Thymus (tissue), 11 donors: ENCODE data around the gene FCN2. TPM values are rescaled to one million over a fixed set of nuclear protein-coding genes. Genes with fewer than 3 reads are reported as not detected.

Source experiments
- DNase-seq, 9 donors: peaks; one replicate each; pipeline ENCODE4 v3.0.0-alpha.2; 2013; ENCODE audit warnings: low spot score in 9 of 9, low read depth in 6 of 9, missing footprints in 1 of 9
- H3K27ac ChIP-seq, 2 donors: one replicate each; pipeline ENCODE4 v1.5.1; 2013; ENCODE audit warnings: control low read depth in 1 of 2, low read depth in 1 of 2, low read length in 1 of 2, mild to moderate bottlenecking in 1 of 2, moderate library complexity in 1 of 2
- H3K27me3 ChIP-seq, 2 donors: one replicate each; pipeline ENCODE4 v1.5.1; 2013; ENCODE audit warnings: low read length in 1 of 2; ENCODE audit not compliant: control insufficient read depth in 2 of 2, insufficient read depth in 1 of 2
- H3K36me3 ChIP-seq, 2 donors: one replicate each; pipeline ENCODE4 v1.5.1; 2013; ENCODE audit warnings: low read length in 1 of 2, mild to moderate bottlenecking in 1 of 2, moderate library complexity in 1 of 2; ENCODE audit not compliant: control insufficient read depth in 2 of 2, insufficient read depth in 2 of 2
- H3K4me1 ChIP-seq, 2 donors: one replicate each; pipeline ENCODE4 v1.5.1; 2013; ENCODE audit warnings: low read length in 2 of 2; ENCODE audit not compliant: control insufficient read depth in 2 of 2, insufficient read depth in 2 of 2
- H3K4me3 ChIP-seq, 2 donors: one replicate each; pipeline ENCODE4 v1.5.1; 2013; ENCODE audit warnings: low read length in 2 of 2, control low read depth in 1 of 2, mild to moderate bottlenecking in 1 of 2
- H3K9me3 ChIP-seq, 2 donors: one replicate each; pipeline ENCODE4 v1.5.1; 2013; ENCODE audit warnings: low read length in 1 of 2, mild to moderate bottlenecking in 1 of 2; ENCODE audit not compliant: control insufficient read depth in 2 of 2, insufficient read depth in 1 of 2
- WGBS: extraction: QIAGEN DNeasy Blood & Tissue Kit; methylation state at CpG from one replicate; pipeline ENCODE4 v1.1.7; 2013; 5-methylcytosine and 5-hydroxymethylcytosine counted together
- polyA plus RNA-seq: library from polyadenylated mRNA; stranded (reverse); fragments of 200-250 nt; gene quantifications from one replicate; pipeline ENCODE4 v1.2.3, GENCODE V29; 2013
- total RNA-seq: library from RNA; stranded (reverse); fragments of 120-200 nt; gene quantifications from one replicate; pipeline ENCODE4 v1.2.4, GENCODE V29; 2013
- donor health status: healthy.

The FCN2 gene
- total and polyA plus RNA-seq, 2 donors, result 0.52 to 0.75 TPM

DNA sequence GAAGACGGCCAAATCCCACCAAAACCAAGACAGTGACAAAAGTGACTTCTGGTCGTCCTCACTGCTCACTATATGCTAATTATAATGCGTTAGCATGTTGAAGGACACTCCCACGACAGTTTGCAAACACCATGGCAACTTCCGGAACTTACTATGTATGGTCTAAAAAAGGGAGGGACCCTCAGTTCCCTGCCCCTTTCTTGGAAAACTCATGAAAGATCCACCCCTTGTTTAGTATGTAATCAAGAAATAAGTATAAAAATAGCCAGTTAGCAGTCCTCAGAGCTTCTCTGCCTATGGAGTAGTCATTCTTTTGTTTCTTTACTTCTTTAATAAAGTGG, 9.5 kb downstream of the FCN2 start:
- Histone ChIP-seq H3K4me1 (peaks cover 0 to 25% of the 10 kb centered on the region in 2 donors), H3K27me3 (peaks cover 0 to 2% of the 10 kb centered on the region in 2 donors), H3K4me3 (no peak overlapping the region), H3K36me3 (no peaks in the 10 kb centered on the region), H3K27ac (no peak overlapping the region), H3K9me3 (no peaks in the 10 kb centered on the region)
- WGBS, result 53% methylated on average over 5 of the region's 5 CpGs
- DNase-seq, result no peak

DNA sequence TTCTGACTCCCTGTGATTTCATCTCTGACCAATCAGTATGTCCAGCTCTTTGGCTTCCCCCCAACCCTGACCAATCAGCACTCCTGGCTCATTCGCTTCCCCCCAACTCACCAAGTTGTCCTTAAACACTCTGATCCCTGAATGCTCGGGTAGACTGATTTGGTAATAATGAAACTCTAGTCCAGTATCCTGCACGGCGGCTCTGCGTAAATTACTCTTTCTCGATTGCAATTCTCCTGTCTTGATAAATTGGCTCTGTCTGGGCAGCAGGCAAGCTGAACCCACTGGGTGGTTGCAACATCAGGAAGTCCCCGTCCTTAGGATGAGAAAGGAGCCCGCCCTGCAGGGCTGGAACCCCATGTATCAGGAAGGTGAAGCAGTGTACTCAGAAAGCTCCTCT, 10.4 kb downstream of the FCN2 start:
- H3K4me3 ChIP-seq, result no peak overlapping the region
- H3K36me3 ChIP-seq, result no peaks in the 10 kb centered on the region
- H3K27me3 ChIP-seq, result peaks cover 0 to 2% of the 10 kb centered on the region in 2 donors
- H3K27ac ChIP-seq, result no peak overlapping the region
- no peaks in the 10 kb centered on the region for H3K9me3 ChIP-seq
- no peak for DNase-seq
- H3K4me1 ChIP-seq, result peaks cover 0 to 25% of the 10 kb centered on the region in 2 donors
- WGBS, result 91% methylated on average over 8 of the region's 8 CpGs

DNA sequence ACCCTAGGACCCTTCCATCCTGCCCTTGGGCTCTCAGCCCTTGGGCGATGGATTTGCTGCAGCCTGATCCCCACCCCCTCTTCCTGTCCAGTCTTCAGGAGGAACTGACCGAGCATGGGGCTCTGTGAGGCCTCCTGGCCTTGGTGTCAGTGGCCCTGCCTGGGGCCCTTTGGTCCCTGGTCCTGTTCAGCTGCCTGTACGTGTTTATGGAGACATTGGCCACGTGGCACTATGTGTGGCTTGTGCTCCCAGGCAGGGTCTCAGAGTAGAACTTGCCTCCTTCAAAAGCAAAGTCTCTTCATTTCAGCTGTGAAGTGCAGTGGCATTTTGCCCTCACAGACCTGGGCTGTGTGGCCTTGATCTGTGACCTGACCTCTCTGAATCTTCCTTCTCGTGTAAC, 11.1 kb downstream of the FCN2 start:
- Histone ChIP-seq H3K36me3 (no peaks in the 10 kb centered on the region), H3K27me3 (peaks cover 0 to 2% of the 10 kb centered on the region in 2 donors), H3K9me3 (no peaks in the 10 kb centered on the region), H3K27ac (no peak overlapping the region), H3K4me1 (peaks cover 0 to 30% of the 10 kb centered on the region in 2 donors), H3K4me3 (no peak overlapping the region)
- 88% methylated on average over 5 of the region's 5 CpGs for WGBS
- no peak for DNase-seq

DNA sequence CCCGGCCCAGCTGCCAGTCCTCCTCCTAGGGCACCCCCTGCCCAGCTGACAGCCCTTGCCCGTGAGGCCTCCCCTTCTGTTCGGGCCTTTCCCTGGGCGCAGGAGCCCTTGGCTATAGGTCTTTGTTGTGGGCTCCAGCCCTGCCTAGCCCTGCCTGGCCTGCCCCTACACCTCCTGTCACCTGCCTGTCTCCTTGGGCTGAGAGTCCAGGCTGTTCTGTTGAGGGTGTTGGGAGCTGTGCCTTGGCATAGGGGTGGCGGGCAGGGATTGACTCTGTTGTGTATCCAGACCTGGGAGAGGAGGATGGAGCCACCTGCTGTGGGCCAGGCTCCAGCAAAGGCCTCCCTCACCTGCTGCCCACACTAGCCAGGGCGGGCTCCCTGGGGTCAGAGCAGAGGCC, 11.6 kb downstream of the FCN2 start:
- 81% methylated on average over 6 of the region's 6 CpGs for WGBS
- no peak for DNase-seq

DNA sequence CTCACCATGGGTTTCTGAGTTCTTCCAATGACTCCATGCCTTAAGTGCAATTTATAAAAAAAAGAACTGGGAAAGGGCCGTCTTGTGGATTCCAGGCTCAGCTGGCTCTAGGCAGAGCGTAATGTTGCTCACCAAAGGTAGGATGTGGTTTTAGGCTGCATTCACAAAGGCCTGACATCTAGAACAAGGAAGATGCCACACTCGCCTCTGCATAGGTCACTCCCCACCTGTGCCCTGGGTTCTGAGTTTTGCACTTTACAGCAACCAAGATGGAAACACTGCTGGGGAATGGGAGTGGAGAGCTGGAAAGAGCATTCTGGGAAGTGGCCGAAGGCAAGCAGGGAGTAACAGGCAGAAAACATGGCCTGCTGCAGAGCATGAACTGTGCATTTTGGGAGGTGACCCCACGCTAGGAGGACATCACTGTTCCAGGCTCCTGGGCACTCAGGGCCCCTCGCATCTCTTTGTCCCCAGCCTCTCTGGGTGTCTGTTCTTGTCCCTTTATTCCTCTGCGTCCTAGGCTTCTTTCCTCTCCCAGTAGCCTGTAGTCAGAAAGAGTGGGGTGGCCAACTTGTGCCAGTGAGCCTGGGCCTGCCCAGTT, 12.3 kb downstream of the FCN2 start:
- Histone ChIP-seq H3K27ac (no peak overlapping the region), H3K36me3 (no peaks in the 10 kb centered on the region), H3K4me1 (peaks cover 0 to 28% of the 10 kb centered on the region in 2 donors), H3K27me3 (no peaks in the 10 kb centered on the region), H3K9me3 (no peaks in the 10 kb centered on the region), H3K4me3 (no peak overlapping the region)
- no peak for DNase-seq
- 68% methylated on average over 7 of the region's 7 CpGs for WGBS

More for the DNA sequence above, 11.6 kb downstream of the FCN2 start:
- H3K27ac ChIP-seq, result no peak overlapping the region
- H3K9me3 ChIP-seq, result no peaks in the 10 kb centered on the region
- H3K27me3 ChIP-seq, result peaks cover 0 to 1% of the 10 kb centered on the region in 2 donors
- peaks cover 0 to 34% of the 10 kb centered on the region in 2 donors for H3K4me1 ChIP-seq
- H3K4me3 ChIP-seq, result no peak overlapping the region
- no peaks in the 10 kb centered on the region for H3K36me3 ChIP-seq

DNA sequence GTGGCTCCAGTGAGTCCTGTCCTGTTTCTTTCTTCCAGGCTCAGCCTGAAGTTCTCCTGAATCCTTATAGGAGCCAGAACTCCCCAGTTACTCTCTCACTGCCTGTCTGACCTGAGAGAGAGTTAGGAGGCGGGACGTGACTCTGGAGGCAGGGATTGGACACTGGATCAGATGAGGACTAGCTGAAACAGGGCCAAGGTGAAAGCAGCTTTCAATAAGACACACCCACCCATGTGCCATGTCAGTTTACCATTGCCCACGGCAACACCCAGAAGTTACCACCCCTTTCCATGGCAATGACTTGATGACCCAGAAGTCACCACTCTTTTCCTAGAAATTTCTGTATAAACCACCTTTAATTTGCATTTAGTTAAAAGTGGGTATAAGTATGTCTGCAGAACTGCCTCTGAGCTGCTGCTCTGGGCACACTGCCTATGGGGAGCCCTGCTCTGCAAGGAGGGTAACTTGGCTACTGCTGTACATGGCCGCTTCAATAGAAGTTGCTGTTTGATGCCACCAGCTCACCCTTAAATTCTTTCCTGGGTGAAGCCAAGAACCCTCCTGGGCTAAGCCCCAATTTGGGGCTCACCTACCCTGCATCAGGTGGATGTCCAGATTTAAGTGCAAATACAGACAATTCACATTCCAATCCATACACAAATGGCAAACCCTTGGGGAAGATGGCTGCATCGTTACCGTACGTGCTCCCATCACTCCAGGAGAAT, 13.7 kb downstream of the FCN2 start:
- Histone ChIP-seq H3K4me3 (no peak overlapping the region), H3K4me1 (peaks cover 0 to 24% of the 10 kb centered on the region in 2 donors), H3K27me3 (no peaks in the 10 kb centered on the region), H3K9me3 (no peaks in the 10 kb centered on the region), H3K36me3 (no peaks in the 10 kb centered on the region), H3K27ac (no peak overlapping the region)
- no peak for DNase-seq
- WGBS, result 98% methylated on average over 7 of the region's 7 CpGs

DNA sequence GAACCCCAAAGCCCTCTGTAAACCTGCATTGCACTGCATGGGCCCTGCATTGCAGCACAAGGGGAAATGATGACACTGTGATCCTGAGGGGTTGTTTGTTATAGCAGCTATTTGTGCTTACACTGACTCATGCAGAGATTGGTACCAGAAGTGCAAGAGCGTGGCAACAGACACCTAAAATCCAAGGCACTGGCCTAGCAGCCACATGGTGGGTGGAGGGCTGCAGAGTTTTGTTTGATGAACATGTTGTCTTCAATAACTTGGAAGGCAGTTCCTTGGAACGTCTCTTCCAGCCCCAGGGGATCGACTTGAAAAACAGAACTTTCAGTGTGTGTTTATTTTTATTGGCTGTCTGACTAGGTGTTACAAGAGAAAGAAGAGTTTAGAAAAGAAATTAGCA, 14.5 kb downstream of the FCN2 start:
- Histone ChIP-seq H3K27ac (no peak overlapping the region), H3K27me3 (no peaks in the 10 kb centered on the region), H3K36me3 (no peaks in the 10 kb centered on the region), H3K4me3 (no peak overlapping the region), H3K4me1 (peaks cover 0 to 22% of the 10 kb centered on the region in 2 donors), H3K9me3 (no peaks in the 10 kb centered on the region)
- no peak for DNase-seq
- WGBS, result 78% methylated on average over 3 of the region's 3 CpGs

DNA sequence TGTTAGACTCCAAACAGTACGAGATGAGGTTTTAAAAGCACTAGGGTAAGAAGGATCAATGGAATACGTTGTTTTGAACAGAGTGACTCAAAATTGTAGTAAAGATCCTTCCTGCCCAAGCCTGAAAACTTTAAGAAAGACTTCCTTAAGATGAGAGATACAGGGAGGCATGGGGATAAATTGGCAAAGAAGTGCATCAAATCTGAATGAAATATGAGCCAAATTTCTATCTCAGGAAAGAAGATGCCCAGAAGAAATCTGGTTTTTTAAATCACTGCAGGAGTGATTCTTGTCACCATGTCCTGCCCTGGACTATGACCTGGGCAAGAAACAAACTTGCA, 14.9 kb downstream of the FCN2 start:
- Histone ChIP-seq H3K4me3 (no peak overlapping the region), H3K27ac (no peak overlapping the region), H3K4me1 (peaks cover 0 to 22% of the 10 kb centered on the region in 2 donors), H3K27me3 (no peaks in the 10 kb centered on the region), H3K36me3 (no peaks in the 10 kb centered on the region), H3K9me3 (no peaks in the 10 kb centered on the region)
- WGBS, result 88% methylated on average over 2 of the region's 2 CpGs
- no peak for DNase-seq

DNA sequence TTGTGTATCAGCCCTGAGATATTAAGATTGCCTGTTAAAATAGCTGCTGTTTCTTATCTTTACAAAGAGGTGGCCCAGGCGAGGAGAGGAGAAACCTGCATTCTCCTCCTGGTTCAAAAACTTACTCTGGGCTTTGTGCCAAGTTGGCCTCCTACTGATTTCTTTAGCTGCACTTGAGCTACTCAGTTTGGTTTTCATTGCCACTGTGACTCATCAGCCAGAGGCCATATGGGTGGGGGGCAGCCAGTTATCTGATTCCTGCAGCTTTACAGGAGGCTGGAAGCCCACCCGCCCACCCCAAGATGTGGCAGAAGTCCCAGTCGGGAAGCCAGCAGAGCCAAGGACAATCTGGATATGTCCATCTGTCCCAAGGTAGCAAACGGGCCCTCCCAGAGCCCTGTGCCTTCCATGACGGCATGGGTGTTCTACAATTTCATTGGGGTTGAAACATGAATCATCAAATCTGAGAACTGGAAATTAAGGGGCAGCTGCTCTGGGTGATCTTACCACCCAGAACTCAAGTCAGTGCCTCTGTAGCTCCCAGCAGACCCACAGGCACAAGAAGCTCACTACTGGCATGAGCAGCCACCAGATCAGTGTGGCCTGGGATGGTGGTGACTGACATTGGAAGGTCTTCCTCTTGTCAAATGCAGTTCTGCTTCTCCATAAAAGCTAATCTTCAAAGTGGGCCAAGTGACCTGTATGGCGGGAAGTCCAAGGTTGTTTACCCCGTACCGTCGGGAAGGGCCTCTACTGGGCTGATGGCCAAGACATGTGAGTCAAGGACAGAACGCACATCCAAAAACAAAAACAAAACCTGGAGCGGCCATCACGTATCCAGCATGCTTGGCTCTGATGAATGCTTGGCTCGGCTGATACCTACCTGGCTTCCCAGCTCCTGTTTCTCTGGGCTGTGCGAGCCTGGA, 15.6 kb downstream of the FCN2 start:
- whole genome bisulfite sequencing, result 78% methylated on average over 14 of the region's 14 CpGs
- H3K27ac ChIP-seq, result peak overlapping the region in 1 of 2 donors; percentile 43
- no peaks in the 10 kb centered on the region for H3K27me3 ChIP-seq
- peaks cover 0 to 22% of the 10 kb centered on the region in 2 donors for H3K4me1 ChIP-seq
- H3K4me3 ChIP-seq, result no peak overlapping the region
- H3K9me3 ChIP-seq, result no peaks in the 10 kb centered on the region
- peak in 1 of 9 donors; percentile 11 for DNase-seq
- no peaks in the 10 kb centered on the region for H3K36me3 ChIP-seq
